Stimulated activated CD4-positive, alpha-beta T cell treated with anti-CD3 and anti-CD28 coated beads, Interleukin-12 subunit alpha, Interleukin-12 subunit beta, amount 100 ng/mL, for 48 hours (primary cell): ENCODE results near the gene LRP6.
"Not testable (repeated sequence)": the region's sequence is repeated elsewhere in the genome, so short reads cannot be mapped to it uniquely, and the experiment has no call there.

Experiments
- DNase-seq, 3 donors: peaks; one replicate each; pipeline ENCODE4 v3.0.0-alpha.2; 2020; ENCODE audit warnings: low read depth in 2 of 3, low spot score in 1 of 3

Gene LRP6

DNA sequence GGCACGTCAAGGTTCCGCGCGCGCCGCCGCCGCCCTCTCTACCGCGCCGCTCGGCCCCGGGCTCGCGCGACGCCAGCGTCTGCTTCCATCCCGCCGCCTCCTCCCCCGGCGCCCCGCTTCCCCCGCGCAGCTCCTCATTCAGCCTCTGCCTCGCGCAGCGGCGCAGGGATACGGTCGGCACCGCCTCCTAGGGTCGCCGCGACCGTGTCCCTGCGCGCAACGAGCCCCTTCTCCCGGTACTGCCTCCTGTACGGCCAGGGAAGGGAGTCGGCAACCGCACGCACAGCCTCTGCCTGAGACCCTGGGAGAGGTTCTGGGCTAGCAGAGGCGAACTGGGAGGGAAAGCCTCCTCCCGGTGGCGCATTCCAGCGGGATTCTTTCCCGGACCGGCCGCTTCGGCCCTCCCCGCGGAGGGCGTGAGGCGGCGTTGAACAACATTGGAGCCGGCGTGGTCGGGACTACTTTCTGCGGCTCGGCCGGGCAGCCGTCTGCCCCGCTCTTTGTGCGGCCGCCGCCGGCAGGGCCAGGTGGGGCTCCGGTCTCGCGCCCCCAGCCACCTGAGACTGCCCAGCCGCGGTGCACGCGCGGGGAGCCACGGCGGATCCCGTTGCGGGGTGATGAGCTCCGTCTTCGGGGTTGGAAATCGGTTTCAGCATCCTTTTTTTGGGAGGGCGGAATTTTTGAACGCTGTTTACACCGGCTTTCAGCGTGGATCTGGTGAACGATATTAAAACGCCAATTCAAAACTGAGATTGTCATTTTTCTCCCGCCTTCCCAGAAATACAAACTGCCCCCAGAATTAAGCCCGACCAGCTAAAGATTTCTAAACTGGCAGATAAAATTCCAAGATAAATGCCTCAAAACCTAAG, at the start of gene LRP6:
TSS of gene LRP6 (minus strand) at position 172 of the 869 bp plus-strand sequence. CDS start 309 bp downstream, outside the sequence.
- DNase-seq, result peak; percentile 53 to 80 (median 68)

DNA sequence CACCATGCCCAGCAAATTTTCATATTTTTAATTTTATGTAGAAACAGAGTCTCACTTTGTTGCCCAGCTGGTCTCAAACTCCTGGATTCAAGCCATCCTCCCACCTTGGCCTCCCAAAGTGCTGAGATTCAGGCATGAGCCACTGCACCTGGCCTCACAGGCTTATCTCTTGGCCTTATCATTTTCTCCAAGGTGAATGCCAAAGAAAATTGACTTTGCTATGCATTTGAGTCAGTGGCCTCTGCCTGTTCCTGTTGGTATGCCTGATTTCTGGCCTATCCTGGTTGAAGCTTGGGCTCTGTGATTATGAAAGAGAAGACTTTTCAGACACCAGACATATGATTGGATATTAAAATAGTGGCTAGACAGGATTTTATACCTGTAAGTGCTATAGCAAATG, 49.0 kb upstream of the LRP6 start:
- DNase-seq, result no peak

GRCh38 chr12:12310695-12311094, 43.9 kb upstream of the LRP6 start:
- not testable (repeated sequence) for DNase-seq

GRCh38 chr12:12305568-12306300, 38.9 kb upstream of the LRP6 start:
- DNase-seq, result no peak

DNA sequence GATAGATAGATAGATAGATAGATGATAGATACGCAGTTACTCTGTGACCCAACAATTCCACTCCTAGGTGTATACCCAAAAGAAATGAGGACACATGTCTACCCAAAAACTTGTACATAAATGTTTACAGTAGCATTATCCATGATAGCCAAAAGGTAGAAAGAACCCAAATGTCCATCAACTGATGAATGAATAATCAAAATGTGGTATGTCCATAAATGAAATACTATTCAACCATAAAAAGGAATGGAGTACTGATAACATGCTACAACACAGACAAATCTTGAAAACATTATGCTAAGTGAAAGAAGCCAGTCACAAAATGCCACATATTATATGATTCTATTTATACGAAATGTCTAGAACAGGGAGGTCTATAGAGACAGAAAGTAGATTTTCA, 36.1 kb upstream of the LRP6 start:
- no peak for DNase-seq

GRCh38 chr12:12301122-12301521, 34.3 kb upstream of the LRP6 start:
- DNase-seq, result no peak

DNA sequence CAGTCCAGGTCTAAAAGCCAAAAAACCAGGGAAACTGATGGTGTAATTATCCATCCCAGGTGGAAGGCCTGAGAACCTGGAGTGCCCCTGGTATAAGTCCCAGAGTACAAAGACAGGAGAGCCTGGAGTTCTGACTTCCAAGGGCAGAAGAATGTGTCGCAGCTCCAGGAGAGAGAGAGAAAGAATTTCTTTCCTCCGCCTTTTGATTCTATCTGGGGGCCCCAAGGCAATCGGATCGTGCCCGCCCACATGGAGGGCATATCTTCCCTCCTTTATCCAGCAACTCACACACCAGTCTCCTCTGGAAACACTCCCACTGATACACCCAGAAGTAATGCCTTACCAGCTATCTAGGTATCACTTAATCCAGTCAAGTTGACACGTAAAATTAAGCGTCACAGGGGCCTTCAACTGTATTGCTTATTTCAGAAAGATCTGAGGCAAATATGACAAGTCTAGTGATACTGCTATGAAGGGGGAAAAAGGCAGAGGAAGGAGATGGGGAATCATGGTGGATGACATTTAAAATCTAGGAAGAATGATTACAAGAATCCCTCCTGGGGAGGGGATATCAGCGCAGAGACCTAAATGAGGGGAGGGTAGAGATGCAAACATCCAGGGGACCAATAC, 30.5 kb upstream of the LRP6 start:
- no peak for DNase-seq

DNA sequence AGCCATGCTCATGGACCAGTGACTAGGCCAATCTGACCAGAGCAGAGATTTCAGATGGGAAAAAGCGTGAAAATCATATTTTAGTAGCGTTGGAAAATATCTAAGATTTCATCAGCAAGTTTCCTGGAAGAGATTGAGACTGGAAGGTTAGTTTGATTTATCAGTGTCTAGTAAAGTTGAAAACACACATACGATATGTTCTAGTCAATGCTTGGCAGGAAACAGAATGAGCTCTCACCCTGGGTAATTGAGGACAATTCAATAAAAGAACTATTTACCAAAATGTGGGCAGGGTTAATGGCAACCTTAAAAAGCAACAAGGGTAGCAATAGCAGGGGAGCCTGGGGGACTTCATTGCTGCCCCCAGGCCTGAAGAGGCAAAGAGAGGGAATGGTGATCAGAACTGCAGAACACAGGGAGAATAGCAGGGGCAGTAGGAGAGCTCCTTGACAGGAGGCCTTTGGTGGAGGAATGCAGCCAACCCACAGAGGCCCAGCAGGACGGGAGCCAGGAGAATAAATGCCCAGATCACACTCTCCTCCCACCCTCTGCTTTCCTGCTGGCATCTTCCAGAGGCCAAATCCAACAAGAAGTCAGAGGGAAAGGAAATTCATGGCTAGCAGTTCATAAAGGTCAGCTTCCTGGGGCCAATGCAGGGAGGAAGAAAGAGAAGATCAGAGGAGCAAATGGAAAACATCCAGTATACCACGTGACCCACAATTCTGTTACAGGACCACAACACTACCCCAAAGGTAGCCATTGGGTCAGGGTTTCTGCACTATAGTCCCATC, 27.6 kb upstream of the LRP6 start:
- no peak for DNase-seq

DNA sequence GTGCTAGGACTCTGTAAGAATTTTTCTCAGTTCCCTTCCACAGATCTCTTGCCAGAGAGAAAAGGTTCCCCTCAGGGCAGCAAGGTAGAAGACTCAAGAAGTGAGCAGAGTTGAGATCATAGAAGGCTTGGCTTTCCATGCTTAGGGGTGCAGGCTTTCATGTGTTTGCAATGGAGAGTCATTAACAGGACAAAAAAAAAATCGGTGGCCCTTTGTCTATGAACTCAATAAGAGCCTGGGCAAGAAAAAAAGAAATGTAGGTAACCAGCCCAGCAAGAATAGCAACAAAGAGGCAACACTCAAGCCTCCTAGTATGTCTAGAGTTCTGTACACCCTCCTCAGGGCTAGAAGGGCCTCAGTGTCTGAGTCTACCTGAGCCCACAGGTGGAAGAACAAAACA, 23.4 kb upstream of the LRP6 start:
- no peak for DNase-seq

GRCh38 chr12:12286441-12286840, 19.6 kb upstream of the LRP6 start:
- no peak for DNase-seq

DNA sequence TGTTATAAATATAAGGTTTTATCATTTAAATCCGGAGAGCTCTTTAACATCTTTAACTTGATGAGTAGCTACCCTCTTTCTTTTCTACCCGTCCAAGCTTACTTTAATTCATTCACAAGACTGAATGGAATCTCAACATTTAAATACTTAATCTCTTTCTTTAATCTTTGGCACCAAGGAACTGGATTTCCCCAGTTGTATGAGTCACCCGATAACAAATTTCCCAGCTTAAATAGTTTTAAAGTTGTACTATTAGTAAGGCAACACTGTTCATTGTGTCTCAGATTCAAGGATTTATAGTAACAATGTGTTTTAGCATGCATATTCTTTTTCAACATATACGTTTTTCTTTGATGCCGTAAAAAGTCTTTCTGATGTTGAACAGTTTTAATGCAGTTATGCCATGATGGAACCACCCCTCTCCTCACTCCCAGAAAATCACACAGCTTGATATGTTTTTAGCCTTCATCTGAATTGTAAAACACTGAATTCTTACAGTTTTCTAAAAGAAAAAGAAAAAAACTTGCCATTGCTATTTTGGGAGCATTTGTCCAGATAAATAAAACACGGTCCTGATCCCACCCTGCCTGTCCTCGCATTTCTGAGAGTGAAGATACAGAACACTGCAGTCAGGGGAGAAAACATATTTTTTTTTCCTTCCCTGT, 16.0 kb upstream of the LRP6 start:
- DNase-seq, result no peak

GRCh38 chr12:12282202-12282601, 15.4 kb upstream of the LRP6 start:
- no peak for DNase-seq

GRCh38 chr12:12281134-12281533, 14.3 kb upstream of the LRP6 start:
- no peak for DNase-seq

DNA sequence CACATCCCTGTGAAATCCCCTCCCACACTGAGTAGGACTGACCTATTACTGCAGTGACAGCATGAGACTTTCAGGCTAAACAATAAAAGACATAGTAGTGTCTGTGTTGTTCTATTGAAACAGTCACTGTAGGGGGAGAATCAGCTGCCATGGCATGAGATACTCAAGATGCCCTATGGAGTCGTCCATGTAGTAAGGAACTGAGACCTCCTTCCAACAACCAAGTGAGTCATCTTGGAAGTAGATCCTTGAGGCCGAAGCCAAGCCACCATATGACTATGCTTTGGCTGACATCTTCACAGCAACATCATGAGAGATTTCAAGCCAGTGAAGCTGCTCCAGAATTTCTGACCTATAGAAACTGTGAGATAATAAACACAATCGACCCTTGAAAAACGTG, 12.1 kb upstream of the LRP6 start:
- no peak for DNase-seq

DNA sequence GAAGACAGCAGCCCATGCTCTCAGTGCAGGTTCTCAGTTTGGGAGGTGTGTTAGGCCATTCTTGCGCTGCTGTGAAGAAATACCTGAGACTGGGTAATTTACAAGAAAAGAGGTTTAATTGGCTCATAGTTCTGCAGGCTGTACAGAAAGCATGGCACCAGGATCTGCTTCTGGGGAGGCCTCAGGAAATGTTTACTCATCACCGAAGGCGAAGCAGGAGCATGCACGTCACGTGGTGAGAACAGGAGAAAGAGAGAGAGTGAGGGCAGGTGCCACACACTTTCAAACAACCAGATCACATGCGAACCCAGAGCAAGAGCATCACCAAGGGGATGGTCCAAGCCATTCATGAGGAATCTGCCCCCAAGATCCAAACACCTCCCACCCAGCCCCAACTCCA, 9.0 kb upstream of the LRP6 start:
- DNase-seq, result no peak

GRCh38 chr12:12273291-12273957, 6.6 kb upstream of the LRP6 start:
- DNase-seq, result no peak

GRCh38 chr12:12272869-12273268, 6.0 kb upstream of the LRP6 start:
- no peak for DNase-seq

DNA sequence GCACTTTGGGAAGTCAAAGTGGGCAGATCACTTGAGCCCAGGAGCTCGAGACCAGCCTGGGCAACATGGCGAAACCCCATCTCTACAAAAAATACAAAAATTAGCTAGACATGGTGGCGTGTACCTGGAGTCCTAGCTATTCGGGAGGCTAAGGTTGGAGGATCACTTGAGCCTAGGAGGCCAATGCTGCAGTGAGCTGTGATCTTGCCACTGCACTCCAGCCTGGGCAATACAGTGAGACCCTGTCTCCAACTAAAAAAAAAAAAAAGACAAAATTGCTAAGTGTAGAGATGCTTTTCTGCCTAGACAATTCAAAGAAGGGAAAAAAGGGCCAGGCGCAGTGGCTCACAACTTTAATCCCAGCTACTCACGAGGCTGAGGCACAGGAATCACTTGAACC, 3.4 kb upstream of the LRP6 start:
- DNase-seq, result no peak

GRCh38 chr12:12267742-12268200, 927 bp upstream of the LRP6 start:
- DNase-seq, result no peak

DNA sequence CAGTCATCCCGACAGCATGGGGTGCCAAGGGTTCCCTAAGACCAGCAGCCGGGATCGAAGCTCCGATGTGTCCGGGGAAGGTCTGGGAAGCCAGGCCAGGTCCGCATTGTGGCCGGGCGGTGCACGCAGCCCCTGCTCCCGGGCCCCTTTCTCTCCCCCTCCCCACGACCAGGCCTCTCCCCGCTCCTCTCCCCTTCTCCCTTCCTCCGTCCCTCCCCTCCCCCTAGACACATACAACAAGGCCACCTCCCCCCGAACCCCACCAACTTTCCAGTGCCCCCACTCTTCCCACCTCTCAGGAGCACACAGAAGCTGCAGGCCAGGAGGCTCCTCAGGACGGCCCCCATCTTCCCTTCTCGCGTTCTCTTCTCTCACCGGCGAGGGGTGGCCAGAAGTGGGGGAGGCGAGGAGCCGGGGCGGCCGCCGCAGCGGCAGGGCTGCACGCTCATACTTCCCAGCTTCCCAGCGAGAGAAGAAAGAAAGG, 413 bp downstream of the LRP6 start:
- DNase-seq, result no peak
